H9 (cell line): ENCODE results near the gene WDR7. TPM values are rescaled to one million over a fixed set of nuclear protein-coding genes. Genes with fewer than 3 reads are reported as not detected.
A peak's percentile ranks its signal among the peaks of the same experiment; 100 is the strongest.

Experiments used
- DNase-seq: peaks from one replicate; pipeline ENCODE4 v3.0.0-alpha.2; 2017
- H2AFZ ChIP-seq: one replicate; pipeline ENCODE4 v1.6.1; 2013; ENCODE audit warnings: mild to moderate bottlenecking, low read length, control low read depth, moderate library complexity
- H2AK5ac ChIP-seq: 2 replicates; pipeline ENCODE4 v1.6.1; 2013; ENCODE audit warnings: low read length, control low read depth, mixed read lengths; ENCODE audit not compliant: insufficient read length
- H2BK120ac ChIP-seq: one replicate; pipeline ENCODE4 v1.6.1; 2013; ENCODE audit warnings: low read depth, mild to moderate bottlenecking, low read length, control low read depth, inconsistent platforms; ENCODE audit not compliant: poor library complexity, severe bottlenecking
- H2BK12ac ChIP-seq: 2 replicates; pipeline ENCODE4 v1.6.1; 2013; ENCODE audit warnings: low read length, control low read depth, mixed read lengths, low read depth; ENCODE audit not compliant: insufficient read length
- H2BK15ac ChIP-seq: 2 replicates; pipeline ENCODE4 v1.6.1; 2013; ENCODE audit warnings: low read depth, low read length, control low read depth
- H2BK20ac ChIP-seq: one replicate; pipeline ENCODE4 v1.6.1; 2013; ENCODE audit warnings: low read depth, mild to moderate bottlenecking, low read length, control low read depth, inconsistent platforms; ENCODE audit not compliant: poor library complexity, severe bottlenecking
- H2BK5ac ChIP-seq: 2 replicates; pipeline ENCODE4 v1.6.1; 2013; ENCODE audit warnings: low read length, control low read depth, mixed read lengths; ENCODE audit not compliant: insufficient read length
- H3K14ac ChIP-seq: 2 replicates; pipeline ENCODE4 v1.6.1; 2013; ENCODE audit warnings: low read length, control low read depth; ENCODE audit not compliant: insufficient read depth
- H3K18ac ChIP-seq: 2 replicates; pipeline ENCODE4 v1.6.1; 2013; ENCODE audit warnings: low read depth, mild to moderate bottlenecking, mixed read lengths, low read length, control low read depth; ENCODE audit not compliant: insufficient read length
- H3K23ac ChIP-seq: 2 replicates; pipeline ENCODE4 v1.6.1; 2013; ENCODE audit warnings: low read length, control low read depth, mixed read lengths, low read depth; ENCODE audit not compliant: insufficient read length
- H3K23me2 ChIP-seq: 2 replicates; pipeline ENCODE4 v1.6.1; 2013; ENCODE audit warnings: low read depth, mild to moderate bottlenecking, mixed read lengths, low read length, control low read depth; ENCODE audit not compliant: insufficient read length, poor library complexity, severe bottlenecking
- H3K27ac ChIP-seq: 2 replicates; pipeline ENCODE4 v1.5.1; 2013; ENCODE audit warnings: low read length, control low read depth, mixed read lengths, low read depth; ENCODE audit not compliant: insufficient read length
- H3K27me3 ChIP-seq: 2 replicates; pipeline ENCODE4 v1.6.1; 2013; ENCODE audit warnings: low read length, control low read depth, inconsistent platforms; ENCODE audit not compliant: insufficient read depth
- H3K4ac ChIP-seq: 2 replicates; pipeline ENCODE4 v1.6.1; 2013; ENCODE audit warnings: low read depth, mild to moderate bottlenecking, control low read depth, inconsistent platforms, low read length, moderate library complexity
- H3K4me1 ChIP-seq: 2 replicates; pipeline ENCODE4 v1.6.1; 2013; ENCODE audit warnings: low read length, control low read depth, inconsistent platforms; ENCODE audit not compliant: insufficient read depth
- H3K4me2 ChIP-seq: 2 replicates; pipeline ENCODE4 v1.6.1; 2013; ENCODE audit warnings: low read length, control low read depth, mixed read lengths; ENCODE audit not compliant: insufficient read length, insufficient read depth
- H3K56ac ChIP-seq: 2 replicates; pipeline ENCODE4 v1.6.1; 2013; ENCODE audit warnings: low read depth, mild to moderate bottlenecking, mixed read lengths, low read length, control low read depth; ENCODE audit not compliant: insufficient read length
- H3K79me1 ChIP-seq: 2 replicates; pipeline ENCODE4 v1.6.1; 2013; ENCODE audit warnings: low read depth, mild to moderate bottlenecking, moderate library complexity, low read length, control low read depth, inconsistent platforms; ENCODE audit not compliant: insufficient read depth, poor library complexity, severe bottlenecking
- H3K79me2 ChIP-seq: 2 replicates; pipeline ENCODE4 v1.6.1; 2013; ENCODE audit warnings: low read length, control low read depth, inconsistent platforms; ENCODE audit not compliant: insufficient read depth
- H3K9ac ChIP-seq: 2 replicates; pipeline ENCODE4 v1.6.1; 2013; ENCODE audit warnings: low read length, control low read depth, mixed read lengths; ENCODE audit not compliant: insufficient read length; ENCODE audit errors: extremely low read depth
- H3K9me3 ChIP-seq: one replicate; pipeline ENCODE4 v1.6.1; 2013; ENCODE audit warnings: low read depth, low read length, inconsistent platforms; ENCODE audit not compliant: control insufficient read depth
- H3T11ph ChIP-seq: one replicate; pipeline ENCODE4 v1.6.1; 2013; ENCODE audit warnings: mild to moderate bottlenecking, low read length, control low read depth, inconsistent platforms
- H4K20me1 ChIP-seq: one replicate; pipeline ENCODE4 v1.6.1; 2013; ENCODE audit not compliant: control insufficient read depth, insufficient read length, insufficient read depth
- H4K5ac ChIP-seq: 2 replicates; pipeline ENCODE4 v1.6.1; 2013; ENCODE audit warnings: low read depth, mild to moderate bottlenecking, mixed read lengths, low read length, control low read depth; ENCODE audit not compliant: insufficient read length
- H4K8ac ChIP-seq: replicated peaks from 2 replicates; pipeline ENCODE4 v1.6.1; 2013; ENCODE audit warnings: low read length, control low read depth, mixed read lengths, low read depth; ENCODE audit not compliant: insufficient read length
- H4K91ac ChIP-seq: 2 replicates; pipeline ENCODE4 v1.6.1; 2013; ENCODE audit warnings: low read depth, mild to moderate bottlenecking, moderate library complexity, mixed read lengths, low read length, control low read depth; ENCODE audit not compliant: insufficient read length
- H3K27ac Mint-ChIP-seq, 3 experiments: 2 replicates in 2 of 3; 3 replicates in 1 of 3; pipeline ENCODE4 v1.8.0; 2020 to 2021; ENCODE audit warnings: mixed read lengths in 3 of 3, mild to moderate bottlenecking in 1 of 3, moderate library complexity in 1 of 3
- H3K27me3 Mint-ChIP-seq: 2 replicates; pipeline ENCODE4 v1.8.0; 2021; ENCODE audit warnings: low read depth, mild to moderate bottlenecking, moderate library complexity, mixed read lengths
- H3K36me3 Mint-ChIP-seq, 3 experiments: 2 replicates in 2 of 3; 3 replicates in 1 of 3; pipeline ENCODE4 v1.8.0; 2020 to 2021; ENCODE audit warnings: low read depth in 3 of 3, mixed read lengths in 3 of 3; ENCODE audit not compliant: insufficient read depth in 1 of 3
- H3K4me1 Mint-ChIP-seq, 2 experiments: 2 replicates each; pipeline ENCODE4 v1.8.0; 2020; ENCODE audit warnings: mixed read lengths in 2 of 2
- H3K4me3 Mint-ChIP-seq, 2 experiments: 2 replicates in 1 of 2; 3 replicates in 1 of 2; pipeline ENCODE4 v1.8.0; 2020 to 2021; ENCODE audit warnings: mild to moderate bottlenecking in 2 of 2, mixed read lengths in 2 of 2, moderate library complexity in 1 of 2
- H3K9me3 Mint-ChIP-seq, 2 experiments: 2 replicates in 1 of 2; 3 replicates in 1 of 2; pipeline ENCODE4 v1.8.0; 2020; ENCODE audit warnings: mild to moderate bottlenecking in 2 of 2, mixed read lengths in 2 of 2, moderate library complexity in 1 of 2
- CTCF ChIP-seq: fragments of 200-600 bp; sonication (generic); conservative IDR thresholded peaks from 3 replicates; pipeline ENCODE4 v1.8.0; 2021; ENCODE audit warnings: antibody characterized with exemption, mild to moderate bottlenecking
- WGBS: extraction: QIAGEN DNeasy Blood & Tissue Kit; methylation state at CpG from one replicate; pipeline ENCODE4 v1.1.7; 2013; ENCODE audit warnings: missing lambda C conversion rate, low lambda C conversion rate, mixed read lengths; ENCODE audit not compliant: insufficient read length; ENCODE audit errors: extremely low coverage; 5-methylcytosine and 5-hydroxymethylcytosine counted together
- total RNA-seq: library from RNA; stranded (reverse); gene quantifications from 2 replicates; pipeline ENCODE4 v1.2.1, GENCODE V29; 2021

WDR7 gene
- total RNA-seq, 1 experiment from 2014 or later: 14.8 TPM

GRCh38 chr18:57062178-57062577 is 411.0 kb downstream of the WDR7 start:
- Mint-ChIP-seq H3K36me3 (peaks cover 0 to 26% (median 0%) of the 10 kb centered on the region in 3 experiments; a peak in 2 of 7 replicates), H3K4me3 (no peak overlapping the region), H3K9me3 (no peaks in the 10 kb centered on the region), H3K4me1 (peaks cover 6 to 17% of the 10 kb centered on the region in 2 experiments), H3K27ac (no peak overlapping the region; a peak in 1 of 7 replicates), H3K27me3 (no peaks in the 10 kb centered on the region; the same call in 1 of the 2 replicates)
- no CpG with 5 or more reads among the region's 4 CpGs for WGBS
- Histone ChIP-seq H3K56ac (no peak overlapping the region), H4K20me1 (no peaks in the 10 kb centered on the region), H3K18ac (no peak overlapping the region), H3K14ac (no peak overlapping the region), H3K79me1 (no peaks in the 10 kb centered on the region), H2BK120ac (no peak overlapping the region), H4K5ac (no peak overlapping the region), H3K23me2 (no peaks in the 10 kb centered on the region), H2BK12ac (no peak overlapping the region), H3K79me2 (no peaks in the 10 kb centered on the region), H2BK15ac (no peak overlapping the region), H4K91ac (no peak overlapping the region), H3K4me2 (no peak overlapping the region), H3K27ac (no peak overlapping the region), H3K27me3 (no peaks in the 10 kb centered on the region), H4K8ac (no peak overlapping the region), H3T11ph (no peak overlapping the region), H3K4ac (no peak overlapping the region), H2BK20ac (no peak overlapping the region), H2AFZ (no peak overlapping the region), H3K9ac (no peak overlapping the region), H3K9me3 (no peaks in the 10 kb centered on the region), H3K4me1 (no peaks in the 10 kb centered on the region; the same call in 1 of the 2 replicates), H2AK5ac (no peak overlapping the region), H2BK5ac (no peak overlapping the region), H3K23ac (no peak overlapping the region)
- DNase-seq: peak; percentile 27
- TF ChIP-seq CTCF: no peak
